VCaP (cell line): ENCODE data around the gene PIGO.

Experiments used
- H3K27ac ChIP-seq: fragments of 450-650 bp; 2 replicates; pipeline ENCODE4 v1.5.1; 2017
- CTCF ChIP-seq: fragments of 450-650 bp; conservative IDR thresholded peaks from 2 replicates; pipeline ENCODE4 v1.5.1; 2017; ENCODE audit warnings: mild to moderate bottlenecking, moderate library complexity

PIGO gene

GRCh38 chr9:35116539-35116897, 20.1 kb upstream of the PIGO start:
- peak overlapping the region; percentile 82 for H3K27ac ChIP-seq
- TF ChIP-seq CTCF: no peak

- H3K27ac ChIP-seq: peak within 1 kb of the TSS; percentile 82
- no peak for TF ChIP-seq CTCF
These were observed 19.5 kb upstream of the PIGO start, which contains the start of gene ATOSB for GRCh38 chr9:35115680-35116538. Gene ATOSB (minus strand): TSS chr9:35115862. CDS start chr9:35108274, 7,588 bp downstream.

GRCh38 chr9:35114840-35115628, 18.6 kb upstream of the PIGO start:
- H3K27ac ChIP-seq: peak overlapping the region; percentile 82
- TF ChIP-seq CTCF: no peak

- no peak for TF ChIP-seq CTCF
- H3K27ac ChIP-seq: peak overlapping the region; percentile 82
These were observed 17.9 kb upstream of the PIGO start for GRCh38 chr9:35114113-35114839.

GRCh38 chr9:35112257-35113020, 16.0 kb upstream of the PIGO start:
- no peak for TF ChIP-seq CTCF
- H3K27ac ChIP-seq: peak overlapping the region; percentile 82; the same call in 1 of the 2 replicates

GRCh38 chr9:35111001-35111933, 14.9 kb upstream of the PIGO start:
- peak overlapping the region; percentile 53; the same call in 1 of the 2 replicates for H3K27ac ChIP-seq
- TF ChIP-seq CTCF: no peak
